HepG2 (cell line): ENCODE measurements around the gene EIF4G3. TPM values are rescaled to one million over a fixed set of nuclear protein-coding genes. Genes with fewer than 3 reads are reported as not detected.

ENCODE experiments used
- ATAC-seq: fragments of 200-7000 bp; cut with Tn5 transposase; 3 replicates; pipeline ENCODE4 v1.9.1; 2020; ENCODE audit warnings: mild to moderate bottlenecking, moderate library complexity
- BruUV-seq: library from RNA; stranded (reverse); fragments of 400-500 nt; replicated peaks from 2 replicates; lab custom pipeline; 2021; lab: Mats Ljungman, UMichigan
- CTCF ChIA-PET: fragments of 300-600 bp; formaldehyde crosslinking; extraction: SDS; loops from one replicate; lab custom pipeline; 2021; ENCODE audit warnings: low total read pairs, inconsistent platforms, low intra/inter-chr PET ratio; lab: Yijun Ruan, JAX
- POLR2A ChIA-PET: fragments of 350-600 bp; sonication (Branson Sonifier 250); formaldehyde crosslinking; loops from one replicate; lab custom pipeline; 2020; ENCODE audit warnings: antibody characterized with exemption, inconsistent platforms; lab: Yijun Ruan, JAX
- DNase-seq: peaks from one replicate; pipeline ENCODE4 v3.0.0-alpha.2; 2015; ENCODE audit warnings: low spot score
- FAIRE-seq: peaks from 3 replicates; lab custom pipeline; 2011; peaks lifted over from hg19 to GRCh38; lab: Jason Lieb, UNC
- H2AFZ ChIP-seq: one replicate; pipeline ENCODE4 v1.6.1; 2011; ENCODE audit warnings: low read length, inconsistent platforms
- H3K27ac ChIP-seq: fragments of 300-600 bp; 3 replicates; pipeline ENCODE4 v1.8.0; 2011; ENCODE audit warnings: mixed run types, mild to moderate bottlenecking, mixed read lengths, low read length, inconsistent platforms; ENCODE audit not compliant: insufficient read depth; ENCODE audit errors: extremely low read length
- H3K27me3 ChIP-seq, 2 experiments: fragments of 200-600 bp in 1 of 2; 2 replicates in 1 of 2; 3 replicates in 1 of 2; pipeline versions ENCODE4 v1.6.0 to v1.8.0; 2011; ENCODE audit warnings: low read length in 2 of 2, mild to moderate bottlenecking in 2 of 2, moderate library complexity in 2 of 2, inconsistent platforms in 1 of 2; ENCODE audit not compliant: insufficient read depth in 2 of 2, control insufficient read depth in 1 of 2
- H3K36me3 ChIP-seq, 2 experiments: fragments of 200-600 bp in 1 of 2; replicated peaks in 1 of 2; 2 replicates in 1 of 2; 3 replicates in 1 of 2; pipeline versions ENCODE4 v1.5.1 to v1.8.0; 2011; ENCODE audit warnings: low read length in 2 of 2, inconsistent platforms in 1 of 2; ENCODE audit not compliant: insufficient read depth in 2 of 2, control insufficient read depth in 1 of 2
- H3K4me1 ChIP-seq: 2 replicates; pipeline ENCODE4 v1.5.1; 2012; ENCODE audit warnings: low read length, inconsistent platforms; ENCODE audit not compliant: insufficient read depth
- H3K4me2 ChIP-seq: 2 replicates; pipeline ENCODE4 v1.6.0; 2011; ENCODE audit warnings: low read depth, low read length, inconsistent platforms
- H3K4me3 ChIP-seq, 3 experiments: fragments of 200-600 bp in 1 of 3; sonication (generic), shearing (Covaris generic) in 1 of 3; replicated peaks in 1 of 3; 2 replicates each; pipeline ENCODE4 v1.5.1; 2011 to 2016; ENCODE audit warnings: low read length in 3 of 3, inconsistent platforms in 2 of 3, low read depth in 2 of 3, mild to moderate bottlenecking in 2 of 3, control low read depth in 1 of 3, mixed read lengths in 1 of 3; ENCODE audit not compliant: insufficient read depth in 1 of 3
- H3K79me2 ChIP-seq: one replicate; pipeline ENCODE4 v1.6.1; 2011; ENCODE audit warnings: low read length, inconsistent platforms; ENCODE audit not compliant: insufficient read depth
- H3K9ac ChIP-seq: 2 replicates; pipeline ENCODE4 v1.6.0; 2011; ENCODE audit warnings: mild to moderate bottlenecking, low read depth, low read length, inconsistent platforms; ENCODE audit not compliant: insufficient read depth
- H3K9me3 ChIP-seq: 2 replicates; pipeline ENCODE4 v1.5.1; 2012; ENCODE audit warnings: mild to moderate bottlenecking, low read length
- H4K20me1 ChIP-seq: 2 replicates; pipeline ENCODE4 v1.6.0; 2011; ENCODE audit warnings: inconsistent platforms, mild to moderate bottlenecking, low read length, moderate library complexity; ENCODE audit not compliant: insufficient read depth
- AGO2 ChIP-seq: fragments of 200-400 bp; formaldehyde crosslinking; optimal IDR thresholded peaks from 2 replicates; pipeline ENCODE3; 2017; ENCODE audit warnings: mild to moderate bottlenecking, low read depth, low read length, moderate library complexity
- CENPX ChIP-seq: sonication (generic); formaldehyde crosslinking; IDR thresholded peaks from 2 replicates; pipeline ENCODE4 v1.9.0; 2021; ENCODE audit warnings: mild to moderate bottlenecking, missing genetic modification reagents, moderate library complexity
- RAD51 ChIP-seq: fragments of 450-650 bp; IDR thresholded peaks from 2 replicates; pipeline ENCODE4 v1.6.1; 2016; ENCODE audit warnings: borderline replicate concordance
- RARA ChIP-seq: IDR thresholded peaks from 2 replicates; pipeline ENCODE4 v1.6.1; 2016; ENCODE audit warnings: missing genetic modification reagents, missing compliant biosample characterization
- SMARCE1 ChIP-seq: fragments of 450-650 bp; IDR thresholded peaks from 2 replicates; pipeline ENCODE4 v1.6.1; 2017; ENCODE audit warnings: borderline replicate concordance
- SRSF9 ChIP-seq: fragments of 200-400 bp; formaldehyde crosslinking; IDR thresholded peaks from 2 replicates; pipeline ENCODE4 v1.6.1; 2018; ENCODE audit warnings: borderline replicate concordance, mild to moderate bottlenecking, low read depth, low read length; ENCODE audit not compliant: insufficient read depth, poor library complexity, severe bottlenecking
- TBX3 ChIP-seq: fragments of 450-650 bp; IDR thresholded peaks from 2 replicates; pipeline ENCODE4 v1.6.1; 2017; ENCODE audit warnings: antibody characterized with exemption, mild to moderate bottlenecking, inconsistent platforms, borderline replicate concordance
- ZFP90 ChIP-seq: sonication (generic); formaldehyde crosslinking; IDR thresholded peaks from 2 replicates; pipeline ENCODE4 v1.8.0; 2022; ENCODE audit warnings: missing genetic modification reagents, mild to moderate bottlenecking, inconsistent platforms, borderline replicate concordance
- ZNF234 ChIP-seq: sonication (generic); formaldehyde crosslinking; conservative IDR thresholded peaks from 2 replicates; pipeline ENCODE4 v1.5.1; 2020; ENCODE audit warnings: mild to moderate bottlenecking, missing genetic modification reagents
- ZNF33A ChIP-seq: sonication (generic); formaldehyde crosslinking; IDR thresholded peaks from 2 replicates; pipeline ENCODE4 v1.5.1; 2020; ENCODE audit warnings: missing genetic modification reagents, mild to moderate bottlenecking, moderate library complexity, borderline replicate concordance
- ZNF563 ChIP-seq: sonication (generic); formaldehyde crosslinking; IDR thresholded peaks from 2 replicates; pipeline ENCODE4 v1.8.0; 2022; ENCODE audit warnings: mild to moderate bottlenecking, moderate library complexity, missing genetic modification reagents
- ZNF607 ChIP-seq: sonication (generic); formaldehyde crosslinking; IDR thresholded peaks from 2 replicates; pipeline ENCODE4 v1.5.1; 2020; ENCODE audit warnings: missing genetic modification reagents, mild to moderate bottlenecking, borderline replicate concordance
- WGBS: methylation state at CpG from one replicate; pipeline ENCODE4 v1.1.6; 2017; ENCODE audit warnings: low lambda C conversion rate; 5-methylcytosine and 5-hydroxymethylcytosine counted together
- in situ Hi-C: cut with HindIII; loops from 2 replicates; pipeline ENCODE4 v1.10.0; 2017; ENCODE audit warnings: low pct_unique_long_range_greater_than_20kb; ENCODE audit not compliant: extremely low pct_ligation_motif_present
- intact Hi-C: fragments of 100-400 bp; cut with micrococcal nuclease; formaldehyde crosslinking; loops from one replicate; pipeline ENCODE4 v1.10.0; 2022; ENCODE audit not compliant: unreplicated experiment
- polyA plus RNA-seq, 8 experiments: library from polyadenylated mRNA; depleted of rRNA in 3 of 8; stranded (reverse) in 7 of 8; unstranded in 1 of 8; fragments of >200 nt; fragmentation: Illumina TruSeq in 4 of 8; extraction: Trizol in 4 of 8; gene quantifications; 2 replicates each; pipeline versions ENCODE4 v1.2.1 to v1.2.3, GENCODE V29; 2011 to 2016; ENCODE audit warnings: low read depth in 4 of 8, missing spikeins in 1 of 8, mixed read lengths in 1 of 8; ENCODE audit not compliant: insufficient read depth in 1 of 8
- total RNA-seq, 5 experiments: library from RNA; depleted of rRNA; stranded (reverse); fragments of >200 nt; fragmentation: Illumina TruSeq; extraction: Trizol; gene quantifications; 2 replicates each; pipeline ENCODE4 v1.2.3, GENCODE V29; 2016; ENCODE audit warnings: low read depth in 1 of 5
- TF ChIP-seq, protein P1 (sequence below): IDR thresholded peaks from 2 replicates; pipeline ENCODE4 v1.6.1; 2016; ENCODE audit warnings: low read depth
- TF ChIP-seq, protein P2 (sequence below): sonication (generic); formaldehyde crosslinking; IDR thresholded peaks from 2 replicates; pipeline ENCODE4 v1.4.0; 2020; ENCODE audit warnings: missing genetic modification reagents
- TF ChIP-seq, protein P3 (sequence below): sonication (generic); IDR thresholded peaks from 2 replicates; pipeline ENCODE4 v1.6.1; 2016; ENCODE audit warnings: low read depth, borderline replicate concordance
- TF ChIP-seq, protein P4 (sequence below): sonication (generic); formaldehyde crosslinking; IDR thresholded peaks from 2 replicates; pipeline ENCODE4 v1.9.0; 2021; ENCODE audit warnings: mild to moderate bottlenecking, missing genetic modification reagents

The EIF4G3 gene
- total and polyA plus RNA-seq, 2 of the 13 experiments (the other 11 are each of a cell fraction or from before 2014, with no cell fraction given), result 22.2 to 27.6 TPM

DNA sequence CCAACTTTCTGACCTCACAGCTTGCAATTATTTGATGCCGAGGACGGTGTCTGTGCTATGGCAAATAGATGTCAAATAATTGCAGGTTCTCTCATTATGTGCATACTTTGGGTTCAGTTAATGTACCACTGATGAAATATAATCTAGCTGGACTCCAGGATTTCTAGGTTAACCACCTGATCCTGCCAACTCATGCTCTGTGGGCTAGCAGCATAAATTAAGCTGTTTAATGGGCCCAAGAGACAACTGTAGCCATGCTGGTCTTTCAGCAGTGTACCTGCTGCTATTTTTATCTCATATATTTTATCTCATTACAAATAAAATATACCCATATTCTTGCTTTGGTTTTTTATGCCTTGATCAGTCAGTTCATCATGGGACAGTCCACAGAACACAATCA lies 346.3 kb downstream of the EIF4G3 start:
- Histone ChIP-seq H4K20me1 (no peaks in the 10 kb centered on the region), H3K4me1 (no peaks in the 10 kb centered on the region), H3K9ac (no peak overlapping the region), H3K27ac (no peak overlapping the region), H3K4me2 (no peak overlapping the region), H2AFZ (no peak overlapping the region), H3K79me2 (no peaks in the 10 kb centered on the region), H3K4me3 (no peak overlapping the region), H3K9me3 (no peaks in the 10 kb centered on the region), H3K36me3 (peaks cover 2 to 22% of the 10 kb centered on the region in 2 experiments), H3K27me3 (no peaks in the 10 kb centered on the region)
- BruUV-seq, result no TSS peak
- intact Hi-C loops, result no loop called here
- FAIRE-seq (no peak), ATAC-seq (no peak), DNase-seq (no peak)
- POLR2A ChIA-PET, result no interaction called here
- CTCF ChIA-PET, result no interaction called here
- in situ Hi-C loops, result no loop called here
- WGBS, result 100% methylated on average over 2 of the region's 2 CpGs
- TF ChIP-seq ZNF563 (CRISPR knock-in tag) (no peak), SMARCE1 (no peak), AGO2 (no peak), ZNF607 (CRISPR knock-in tag) (no peak), TBX3 (no peak), ZFP90 (CRISPR knock-in tag) (no peak), SRSF9 (no peak), CENPX (CRISPR knock-in tag) (no peak), RAD51 (no peak), ZNF234 (no peak), ZNF33A (no peak), RARA (CRISPR knock-in tag) (no peak)
- TF ChIP-seq, protein P1, sequence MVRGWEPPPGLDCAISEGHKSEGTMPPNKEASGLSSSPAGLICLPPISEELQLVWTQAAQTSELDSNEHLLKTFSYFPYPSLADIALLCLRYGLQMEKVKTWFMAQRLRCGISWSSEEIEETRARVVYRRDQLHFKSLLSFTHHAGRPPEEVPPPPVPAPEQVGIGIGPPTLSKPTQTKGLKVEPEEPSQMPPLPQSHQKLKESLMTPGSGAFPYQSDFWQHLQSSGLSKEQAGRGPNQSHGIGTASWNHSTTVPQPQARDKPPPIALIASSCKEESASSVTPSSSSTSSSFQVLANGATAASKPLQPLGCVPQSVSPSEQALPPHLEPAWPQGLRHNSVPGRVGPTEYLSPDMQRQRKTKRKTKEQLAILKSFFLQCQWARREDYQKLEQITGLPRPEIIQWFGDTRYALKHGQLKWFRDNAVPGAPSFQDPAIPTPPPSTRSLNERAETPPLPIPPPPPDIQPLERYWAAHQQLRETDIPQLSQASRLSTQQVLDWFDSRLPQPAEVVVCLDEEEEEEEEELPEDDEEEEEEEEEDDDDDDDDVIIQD (CRISPR knock-in tag), result no peak
- TF ChIP-seq, protein P2, sequence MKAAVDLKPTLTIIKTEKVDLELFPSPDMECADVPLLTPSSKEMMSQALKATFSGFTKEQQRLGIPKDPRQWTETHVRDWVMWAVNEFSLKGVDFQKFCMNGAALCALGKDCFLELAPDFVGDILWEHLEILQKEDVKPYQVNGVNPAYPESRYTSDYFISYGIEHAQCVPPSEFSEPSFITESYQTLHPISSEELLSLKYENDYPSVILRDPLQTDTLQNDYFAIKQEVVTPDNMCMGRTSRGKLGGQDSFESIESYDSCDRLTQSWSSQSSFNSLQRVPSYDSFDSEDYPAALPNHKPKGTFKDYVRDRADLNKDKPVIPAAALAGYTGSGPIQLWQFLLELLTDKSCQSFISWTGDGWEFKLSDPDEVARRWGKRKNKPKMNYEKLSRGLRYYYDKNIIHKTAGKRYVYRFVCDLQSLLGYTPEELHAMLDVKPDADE, result no peak
- TF ChIP-seq, protein P3, sequence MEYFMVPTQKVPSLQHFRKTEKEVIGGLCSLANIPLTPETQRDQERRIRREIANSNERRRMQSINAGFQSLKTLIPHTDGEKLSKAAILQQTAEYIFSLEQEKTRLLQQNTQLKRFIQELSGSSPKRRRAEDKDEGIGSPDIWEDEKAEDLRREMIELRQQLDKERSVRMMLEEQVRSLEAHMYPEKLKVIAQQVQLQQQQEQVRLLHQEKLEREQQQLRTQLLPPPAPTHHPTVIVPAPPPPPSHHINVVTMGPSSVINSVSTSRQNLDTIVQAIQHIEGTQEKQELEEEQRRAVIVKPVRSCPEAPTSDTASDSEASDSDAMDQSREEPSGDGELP, result no peak
- TF ChIP-seq, protein P4, sequence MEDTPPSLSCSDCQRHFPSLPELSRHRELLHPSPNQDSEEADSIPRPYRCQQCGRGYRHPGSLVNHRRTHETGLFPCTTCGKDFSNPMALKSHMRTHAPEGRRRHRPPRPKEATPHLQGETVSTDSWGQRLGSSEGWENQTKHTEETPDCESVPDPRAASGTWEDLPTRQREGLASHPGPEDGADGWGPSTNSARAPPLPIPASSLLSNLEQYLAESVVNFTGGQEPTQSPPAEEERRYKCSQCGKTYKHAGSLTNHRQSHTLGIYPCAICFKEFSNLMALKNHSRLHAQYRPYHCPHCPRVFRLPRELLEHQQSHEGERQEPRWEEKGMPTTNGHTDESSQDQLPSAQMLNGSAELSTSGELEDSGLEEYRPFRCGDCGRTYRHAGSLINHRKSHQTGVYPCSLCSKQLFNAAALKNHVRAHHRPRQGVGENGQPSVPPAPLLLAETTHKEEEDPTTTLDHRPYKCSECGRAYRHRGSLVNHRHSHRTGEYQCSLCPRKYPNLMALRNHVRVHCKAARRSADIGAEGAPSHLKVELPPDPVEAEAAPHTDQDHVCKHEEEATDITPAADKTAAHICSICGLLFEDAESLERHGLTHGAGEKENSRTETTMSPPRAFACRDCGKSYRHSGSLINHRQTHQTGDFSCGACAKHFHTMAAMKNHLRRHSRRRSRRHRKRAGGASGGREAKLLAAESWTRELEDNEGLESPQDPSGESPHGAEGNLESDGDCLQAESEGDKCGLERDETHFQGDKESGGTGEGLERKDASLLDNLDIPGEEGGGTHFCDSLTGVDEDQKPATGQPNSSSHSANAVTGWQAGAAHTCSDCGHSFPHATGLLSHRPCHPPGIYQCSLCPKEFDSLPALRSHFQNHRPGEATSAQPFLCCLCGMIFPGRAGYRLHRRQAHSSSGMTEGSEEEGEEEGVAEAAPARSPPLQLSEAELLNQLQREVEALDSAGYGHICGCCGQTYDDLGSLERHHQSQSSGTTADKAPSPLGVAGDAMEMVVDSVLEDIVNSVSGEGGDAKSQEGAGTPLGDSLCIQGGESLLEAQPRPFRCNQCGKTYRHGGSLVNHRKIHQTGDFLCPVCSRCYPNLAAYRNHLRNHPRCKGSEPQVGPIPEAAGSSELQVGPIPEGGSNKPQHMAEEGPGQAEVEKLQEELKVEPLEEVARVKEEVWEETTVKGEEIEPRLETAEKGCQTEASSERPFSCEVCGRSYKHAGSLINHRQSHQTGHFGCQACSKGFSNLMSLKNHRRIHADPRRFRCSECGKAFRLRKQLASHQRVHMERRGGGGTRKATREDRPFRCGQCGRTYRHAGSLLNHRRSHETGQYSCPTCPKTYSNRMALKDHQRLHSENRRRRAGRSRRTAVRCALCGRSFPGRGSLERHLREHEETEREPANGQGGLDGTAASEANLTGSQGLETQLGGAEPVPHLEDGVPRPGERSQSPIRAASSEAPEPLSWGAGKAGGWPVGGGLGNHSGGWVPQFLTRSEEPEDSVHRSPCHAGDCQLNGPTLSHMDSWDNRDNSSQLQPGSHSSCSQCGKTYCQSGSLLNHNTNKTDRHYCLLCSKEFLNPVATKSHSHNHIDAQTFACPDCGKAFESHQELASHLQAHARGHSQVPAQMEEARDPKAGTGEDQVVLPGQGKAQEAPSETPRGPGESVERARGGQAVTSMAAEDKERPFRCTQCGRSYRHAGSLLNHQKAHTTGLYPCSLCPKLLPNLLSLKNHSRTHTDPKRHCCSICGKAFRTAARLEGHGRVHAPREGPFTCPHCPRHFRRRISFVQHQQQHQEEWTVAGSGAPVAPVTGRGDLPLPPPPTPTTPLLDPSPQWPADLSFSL (CRISPR knock-in tag), result no peak
